B cell (primary cell): Measurements from ENCODE around the gene GRHL3. TPM values are rescaled to one million over a fixed set of nuclear protein-coding genes. Genes with fewer than 3 reads are reported as not detected.
"Not testable (repeated sequence)": the region's sequence is repeated elsewhere in the genome, so short reads cannot be mapped to it uniquely, and the experiment has no call there.

ENCODE experiments used
- ATAC-seq: fragments of 200-7000 bp; cut with Tn5 transposase; one replicate; pipeline ENCODE4 v1.10.0; 2021; ENCODE audit warnings: low read depth, mild to moderate bottlenecking, moderate number of reproducible peaks, moderate library complexity
- CTCF ChIA-PET: fragments of 350-600 bp; sonication (Branson Sonifier 250); formaldehyde crosslinking; loops from one replicate; lab custom pipeline; 2021; ENCODE audit warnings: antibody characterized with exemption, inconsistent platforms; lab: Charles Lee
- POLR2A ChIA-PET: fragments of 350-600 bp; sonication (Branson Sonifier 250); formaldehyde crosslinking; loops from one replicate; lab custom pipeline; 2021; ENCODE audit warnings: antibody characterized with exemption; lab: Charles Lee
- DNase-seq: peaks from one replicate; pipeline ENCODE4 v3.0.0; 2013
- H2AFZ ChIP-seq: 2 replicates; pipeline ENCODE4 v1.6.1; 2012; ENCODE audit warnings: mild to moderate bottlenecking, low read depth, low read length; ENCODE audit not compliant: insufficient read depth, poor library complexity, severe bottlenecking
- H3K27ac ChIP-seq, 2 donors: 1 replicate in 1 of 2; 2 replicates in 1 of 2; pipeline ENCODE4 v1.5.1; 2012 to 2013; ENCODE audit warnings: low read length in 2 of 2, mild to moderate bottlenecking in 2 of 2, moderate library complexity in 1 of 2
- H3K27me3 ChIP-seq, 4 experiments: fragments of 200-600 bp in 1 of 4; sonication (generic) in 1 of 4; replicated peaks in 1 of 4; 1 replicate in 2 of 4; 2 replicates in 2 of 4; pipeline versions ENCODE4 v1.6.1 to v1.7.0; 2013 to 2016; ENCODE audit warnings: low read length in 3 of 4, mild to moderate bottlenecking in 2 of 4, mixed read lengths in 1 of 4, moderate library complexity in 1 of 4; ENCODE audit not compliant: insufficient read depth in 4 of 4, control insufficient read depth in 3 of 4; ENCODE audit errors: control extremely low read depth in 1 of 4
- H3K36me3 ChIP-seq, 2 experiments: replicated peaks in 1 of 2; 1 replicate in 1 of 2; 2 replicates in 1 of 2; pipeline versions ENCODE4 v1.6.1 to v1.7.1; 2013; ENCODE audit warnings: low read length in 1 of 2; ENCODE audit not compliant: insufficient read depth in 2 of 2, control insufficient read depth in 1 of 2; ENCODE audit errors: control extremely low read depth in 1 of 2, extremely low read depth in 1 of 2
- H3K4me1 ChIP-seq, 2 donors: fragments of 200-600 bp in 1 of 2; sonication (generic) in 1 of 2; 1 replicate in 1 of 2; 2 replicates in 1 of 2; pipeline versions ENCODE4 v1.5.1 to v1.6.1; 2013 to 2017; ENCODE audit warnings: low read length in 2 of 2; ENCODE audit not compliant: control insufficient read depth in 2 of 2, insufficient read depth in 2 of 2
- H3K4me2 ChIP-seq: replicated peaks from 2 replicates; pipeline ENCODE3; 2012; ENCODE audit warnings: mild to moderate bottlenecking, low read depth, low read length; ENCODE audit not compliant: poor library complexity, severe bottlenecking
- H3K4me3 ChIP-seq, 5 experiments: fragments of 200-600 bp in 1 of 5; sonication (generic) in 1 of 5; 1 replicate in 3 of 5; 2 replicates in 2 of 5; pipeline versions ENCODE4 v1.5.1 to v1.7.0; 2011 to 2016; ENCODE audit warnings: low read length in 4 of 5, mild to moderate bottlenecking in 4 of 5, low read depth in 2 of 5, control low read depth in 1 of 5, moderate library complexity in 1 of 5; ENCODE audit not compliant: insufficient read depth in 1 of 5; ENCODE audit errors: control extremely low read depth in 1 of 5, extremely low read depth in 1 of 5
- H3K79me2 ChIP-seq: fragments of 200-600 bp; sonication (generic); one replicate; pipeline ENCODE4 v1.6.0; 2016; ENCODE audit warnings: low read length; ENCODE audit not compliant: control insufficient read depth, insufficient read depth
- H3K9ac ChIP-seq: fragments of 200-600 bp; sonication (generic); 2 replicates; pipeline ENCODE4 v1.6.1; 2017; ENCODE audit warnings: mild to moderate bottlenecking, low read length, moderate library complexity
- H3K9me3 ChIP-seq, 3 donors: one replicate each; pipeline versions ENCODE4 v1.6.1 to v1.7.1; 2013; ENCODE audit warnings: low read length in 2 of 3; ENCODE audit not compliant: control insufficient read depth in 2 of 3, insufficient read depth in 1 of 3; ENCODE audit errors: control extremely low read depth in 1 of 3
- H4K20me1 ChIP-seq: 2 replicates; pipeline ENCODE4 v1.6.0; 2012; ENCODE audit warnings: mild to moderate bottlenecking, low read length; ENCODE audit not compliant: insufficient read depth, control insufficient read depth, poor library complexity, severe bottlenecking
- H3K27ac Mint-ChIP-seq: one replicate; pipeline ENCODE4 v1.8.0; 2021; ENCODE audit warnings: mixed read lengths
- H3K27me3 Mint-ChIP-seq: one replicate; pipeline ENCODE4 v1.8.0; 2021; ENCODE audit warnings: mixed read lengths
- H3K4me1 Mint-ChIP-seq: one replicate; pipeline ENCODE4 v1.8.0; 2021; ENCODE audit warnings: mixed read lengths
- H3K4me3 Mint-ChIP-seq: one replicate; pipeline ENCODE4 v1.8.0; 2021; ENCODE audit warnings: mixed read lengths
- H3K9me3 Mint-ChIP-seq: one replicate; pipeline ENCODE4 v1.8.0; 2022; ENCODE audit warnings: mixed read lengths; ENCODE audit not compliant: insufficient read depth
- CTCF ChIP-seq: fragments of 200-600 bp; IDR thresholded peaks from one replicate; pipeline ENCODE4 v1.8.0; 2022; ENCODE audit warnings: antibody characterized with exemption, mild to moderate bottlenecking
- EZH2 ChIP-seq: IDR thresholded peaks from 2 replicates; pipeline ENCODE4 v1.6.1; 2012; ENCODE audit warnings: borderline replicate concordance, low read depth, mild to moderate bottlenecking, moderate library complexity, low read length; ENCODE audit not compliant: insufficient read depth, poor library complexity, severe bottlenecking
- WGBS: methylation state at CpG from one replicate; pipeline ENCODE4 v1.1.5; 2013; ENCODE audit warnings: missing lambda C conversion rate; ENCODE audit not compliant: insufficient coverage; 5-methylcytosine and 5-hydroxymethylcytosine counted together
- intact Hi-C: fragments of 100-400 bp; cut with micrococcal nuclease; formaldehyde crosslinking; loops from one replicate; pipeline ENCODE4 v1.10.0; 2022
- polyA plus RNA-seq: library from polyadenylated mRNA; depleted of rRNA; stranded (reverse); fragments of >200 nt; gene quantifications from 2 replicates; pipeline ENCODE4 v1.2.3, GENCODE V29; 2012
- total RNA-seq, 2 donors: library from RNA; stranded (reverse); fragments of 120-200 nt in 1 of 2; gene quantifications; 1 replicate in 1 of 2; 2 replicates in 1 of 2; pipeline versions ENCODE4 v1.2.3 to v1.2.4, GENCODE V29; 2013 to 2022

GRHL3 gene
- total and polyA plus RNA-seq, 2 donors (not counting 1 experiment from before 2014, with no cell fraction given): not detected

GRCh38 chr1:24285231-24285630, 33.9 kb upstream of the GRHL3 start:
- Mint-ChIP-seq H3K4me1 (no peaks in the 10 kb centered on the region), H3K4me3 (no peak overlapping the region), H3K27me3 (peaks cover 5% of the 10 kb centered on the region), H3K9me3 (no peaks in the 10 kb centered on the region), H3K27ac (no peak overlapping the region)
- 89% methylated on average over 13 of the region's 13 CpGs for WGBS
- Histone ChIP-seq H2AFZ (no peak overlapping the region), H3K27ac (no peak overlapping the region), H3K4me1 (no peaks in the 10 kb centered on the region), H3K9me3 (no peaks in the 10 kb centered on the region), H3K4me2 (no peak overlapping the region), H3K36me3 (no peaks in the 10 kb centered on the region), H3K27me3 (no peaks in the 10 kb centered on the region), H3K4me3 (no peak overlapping the region), H3K9ac (no peak overlapping the region), H4K20me1 (no peaks in the 10 kb centered on the region), H3K79me2 (no peaks in the 10 kb centered on the region)
- no peak for DNase-seq
- intact Hi-C loops: no loop called here
- TF ChIP-seq CTCF: no peak
- TF ChIP-seq EZH2: no peak
- no peak for ATAC-seq
- CTCF ChIA-PET: no interaction called here
- POLR2A ChIA-PET: no interaction called here

DNA sequence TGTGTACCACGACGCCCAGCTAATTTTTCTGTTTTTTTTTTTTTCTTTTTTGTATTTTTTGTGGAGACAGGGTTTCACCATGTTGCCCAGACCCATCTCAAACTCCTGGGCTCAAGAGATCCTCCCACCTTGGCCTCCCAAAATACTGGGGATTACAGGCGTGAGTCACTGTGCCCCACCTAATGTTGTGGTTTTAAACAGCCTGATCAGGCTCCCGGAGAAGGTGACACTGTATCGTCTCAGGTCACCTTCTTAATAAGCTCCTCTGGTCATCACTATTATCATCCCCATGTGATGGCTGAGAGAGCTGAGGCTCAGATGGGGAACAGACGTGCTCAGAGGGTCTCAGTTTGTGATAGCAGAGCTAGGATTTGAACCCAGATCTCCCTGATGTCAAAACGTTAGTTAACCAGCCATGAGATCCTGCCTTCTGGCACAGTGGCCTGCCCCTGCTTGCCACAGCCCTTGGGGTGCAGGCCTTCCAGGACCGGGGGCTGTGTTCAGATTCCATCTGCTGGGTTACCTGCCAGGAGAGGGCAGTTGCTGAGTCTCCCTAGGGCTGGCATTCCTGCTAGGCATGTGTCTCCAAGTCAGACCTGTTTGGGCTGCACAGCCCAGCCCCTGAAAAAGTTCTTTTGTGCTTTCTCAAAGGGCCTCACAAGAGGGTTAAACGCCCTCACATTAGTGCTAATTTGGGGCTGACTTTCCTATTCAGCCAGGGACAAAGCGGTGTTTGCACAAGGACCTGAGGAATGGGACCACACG, 32.7 kb upstream of the GRHL3 start:
- Histone ChIP-seq H2AFZ (no peak overlapping the region), H3K4me1 (no peaks in the 10 kb centered on the region), H3K9me3 (no peaks in the 10 kb centered on the region), H3K9ac (no peak overlapping the region), H3K79me2 (no peaks in the 10 kb centered on the region), H3K27ac (no peak overlapping the region), H3K36me3 (no peaks in the 10 kb centered on the region), H3K4me3 (no peak overlapping the region), H3K4me2 (no peak overlapping the region), H4K20me1 (no peaks in the 10 kb centered on the region), H3K27me3 (no peaks in the 10 kb centered on the region)
- no peaks in the 10 kb centered on the region for H3K4me1 Mint-ChIP-seq
- 90% methylated on average over 8 of the region's 11 CpGs for WGBS
- ATAC-seq (no peak), DNase-seq (no peak)
- no peak for TF ChIP-seq EZH2
- no peak for TF ChIP-seq CTCF
- CTCF ChIA-PET: interaction anchor here (0.6 kb wide), 2 partner anchors 68 to 87 kb away, joined by 3 to 4 read pairs; no protein-coding TSS in a partner anchor
- no peaks in the 10 kb centered on the region for H3K9me3 Mint-ChIP-seq
- H3K27me3 Mint-ChIP-seq: peaks cover 3% of the 10 kb centered on the region
- H3K4me3 Mint-ChIP-seq: no peak overlapping the region
- POLR2A ChIA-PET: no interaction called here
- intact Hi-C loops: no loop called here
- no peak overlapping the region for H3K27ac Mint-ChIP-seq

- H3K27me3 Mint-ChIP-seq, H3K4me3 Mint-ChIP-seq, POLR2A ChIA-PET, H3K9me3 ChIP-seq, H3K79me2 ChIP-seq, H4K20me1 ChIP-seq, H3K27ac ChIP-seq, H3K36me3 ChIP-seq, H3K9ac ChIP-seq, ATAC-seq, intact Hi-C loops, H3K27me3 ChIP-seq, H3K4me2 ChIP-seq, H2AFZ ChIP-seq, H3K27ac Mint-ChIP-seq, H3K4me1 Mint-ChIP-seq, H3K4me3 ChIP-seq, H3K9me3 Mint-ChIP-seq, DNase-seq, CTCF ChIA-PET, H3K4me1 ChIP-seq: not testable (repeated sequence)
- 91% methylated on average over 5 of the region's 6 CpGs for WGBS
These were observed 31.4 kb upstream of the GRHL3 start for GRCh38 chr1:24287779-24288178.
